ENCODE results near the gene GNAI3.

DNA sequence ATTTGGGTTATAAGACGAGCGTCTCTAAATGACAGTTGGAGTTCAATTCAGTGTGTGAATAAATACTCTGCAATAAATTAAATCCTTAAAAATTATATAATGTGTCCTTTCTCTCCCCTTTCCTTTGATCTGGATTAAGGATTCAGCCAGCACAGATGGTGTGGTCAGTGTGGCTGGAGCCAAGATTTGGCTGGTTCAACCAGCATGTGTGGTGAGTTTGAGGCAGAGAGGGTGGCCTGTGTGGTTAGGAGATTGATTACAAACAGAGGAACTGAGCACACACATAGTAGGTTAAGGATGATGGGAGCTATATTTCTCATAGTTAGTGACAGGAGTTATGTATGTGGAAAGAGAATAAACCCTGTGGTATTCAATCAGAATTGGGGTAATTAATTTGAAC, 24.7 kb upstream of the GNAI3 start:
- TF ChIP-seq, protein P1, sequence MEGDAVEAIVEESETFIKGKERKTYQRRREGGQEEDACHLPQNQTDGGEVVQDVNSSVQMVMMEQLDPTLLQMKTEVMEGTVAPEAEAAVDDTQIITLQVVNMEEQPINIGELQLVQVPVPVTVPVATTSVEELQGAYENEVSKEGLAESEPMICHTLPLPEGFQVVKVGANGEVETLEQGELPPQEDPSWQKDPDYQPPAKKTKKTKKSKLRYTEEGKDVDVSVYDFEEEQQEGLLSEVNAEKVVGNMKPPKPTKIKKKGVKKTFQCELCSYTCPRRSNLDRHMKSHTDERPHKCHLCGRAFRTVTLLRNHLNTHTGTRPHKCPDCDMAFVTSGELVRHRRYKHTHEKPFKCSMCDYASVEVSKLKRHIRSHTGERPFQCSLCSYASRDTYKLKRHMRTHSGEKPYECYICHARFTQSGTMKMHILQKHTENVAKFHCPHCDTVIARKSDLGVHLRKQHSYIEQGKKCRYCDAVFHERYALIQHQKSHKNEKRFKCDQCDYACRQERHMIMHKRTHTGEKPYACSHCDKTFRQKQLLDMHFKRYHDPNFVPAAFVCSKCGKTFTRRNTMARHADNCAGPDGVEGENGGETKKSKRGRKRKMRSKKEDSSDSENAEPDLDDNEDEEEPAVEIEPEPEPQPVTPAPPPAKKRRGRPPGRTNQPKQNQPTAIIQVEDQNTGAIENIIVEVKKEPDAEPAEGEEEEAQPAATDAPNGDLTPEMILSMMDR (optimal IDR thresholded peaks at IDR 0.05 in 1 of 3, IDR thresholded peaks at IDR 0.05 in 1 of 3, conservative IDR thresholded peaks at IDR 0.05 in 1 of 3; ENCODE audit: extremely low read depth in 1 of 3, insufficient read depth in 2 of 3, low read length in 3 of 3): no peak
- no peak for TF ChIP-seq EZH2 (IDR thresholded peaks at IDR 0.05; ENCODE audit: low read length)
